Uterus (tissue), 2 donors: ENCODE results near the gene NAV2.

ENCODE experiments used
- CTCF ChIP-seq, 4 experiments: fragments of 200-600 bp in 2 of 4; fragments of 450-650 bp in 2 of 4; sonication (generic) in 2 of 4; IDR thresholded peaks; one replicate each; pipeline ENCODE4 v1.5.1; 2016 to 2019; ENCODE audit warnings: antibody characterized with exemption in 4 of 4, mild to moderate bottlenecking in 2 of 4, moderate library complexity in 1 of 4
- POLR2A ChIP-seq, 2 donors: fragments of 450-650 bp; IDR thresholded peaks; one replicate each; pipeline ENCODE4 v1.6.1; 2016; ENCODE audit warnings: antibody characterized with exemption in 2 of 2, mild to moderate bottlenecking in 1 of 2, moderate library complexity in 1 of 2

GRCh38 chr11:19775622-19776021 lies 63.0 kb downstream of the NAV2 start:
- no peak for TF ChIP-seq CTCF (IDR thresholded peaks at IDR 0.05)
- TF ChIP-seq POLR2A (IDR thresholded peaks at IDR 0.05) = no peak
